Liver (tissue), 9 donors: ENCODE data around the gene TKTL1. TPM values are rescaled to one million over a fixed set of nuclear protein-coding genes. Genes with fewer than 3 reads are reported as not detected.

Source experiments
- DNase-seq: peaks from one replicate; pipeline ENCODE4 v3.0.0-alpha.2; 2017; ENCODE audit warnings: low spot score
- H3K27ac ChIP-seq, 2 donors: one replicate each; pipeline ENCODE4 v1.7.0; 2013; ENCODE audit warnings: inconsistent platforms in 2 of 2, low read length in 2 of 2, control low read depth in 1 of 2, low read depth in 1 of 2, mild to moderate bottlenecking in 1 of 2
- H3K27me3 ChIP-seq, 4 donors: one replicate each; pipeline versions ENCODE4 v1.6.1 to v1.7.0; 2013; ENCODE audit warnings: low read length in 3 of 4, inconsistent platforms in 1 of 4, mild to moderate bottlenecking in 1 of 4, moderate library complexity in 1 of 4; ENCODE audit not compliant: control insufficient read depth in 4 of 4, insufficient read depth in 4 of 4
- H3K36me3 ChIP-seq, 4 donors: one replicate each; pipeline versions ENCODE4 v1.6.1 to v1.7.0; 2013; ENCODE audit warnings: low read length in 3 of 4, mild to moderate bottlenecking in 3 of 4, low read depth in 1 of 4, moderate library complexity in 1 of 4; ENCODE audit not compliant: control insufficient read depth in 4 of 4, insufficient read depth in 3 of 4
- H3K4me1 ChIP-seq, 4 donors: one replicate each; pipeline versions ENCODE4 v1.6.1 to v1.7.0; 2013; ENCODE audit warnings: low read length in 3 of 4, mild to moderate bottlenecking in 3 of 4, moderate library complexity in 1 of 4; ENCODE audit not compliant: control insufficient read depth in 4 of 4, insufficient read depth in 4 of 4
- H3K4me3 ChIP-seq, 3 donors: one replicate each; pipeline versions ENCODE4 v1.6.1 to v1.7.0; 2013; ENCODE audit warnings: low read length in 3 of 3, control low read depth in 1 of 3, low read depth in 1 of 3, mild to moderate bottlenecking in 1 of 3
- H3K9ac ChIP-seq, 2 donors: one replicate each; pipeline ENCODE4 v1.7.0; 2013; ENCODE audit warnings: low read length in 2 of 2, mild to moderate bottlenecking in 2 of 2, moderate library complexity in 2 of 2, control low read depth in 1 of 2, low read depth in 1 of 2
- H3K9me3 ChIP-seq, 4 donors: one replicate each; pipeline versions ENCODE4 v1.6.1 to v1.7.0; 2013; ENCODE audit warnings: low read length in 3 of 4; ENCODE audit not compliant: control insufficient read depth in 4 of 4
- FOXA1 ChIP-seq: IDR thresholded peaks from 2 replicates; pipeline ENCODE4 v1.6.1; 2016; ENCODE audit warnings: antibody characterized with exemption
- HNF4G ChIP-seq: IDR thresholded peaks from 2 replicates; pipeline ENCODE4 v1.6.1; 2016; ENCODE audit warnings: antibody characterized with exemption
- JUND ChIP-seq, 2 donors: IDR thresholded peaks; 2 replicates each; pipeline ENCODE4 v1.6.1; 2016; ENCODE audit warnings: antibody characterized with exemption in 2 of 2
- RAD21 ChIP-seq, 2 donors: IDR thresholded peaks; 2 replicates each; pipeline ENCODE4 v1.6.1; 2016; ENCODE audit warnings: antibody characterized with exemption in 2 of 2, mild to moderate bottlenecking in 2 of 2
- WGBS: extraction: QIAGEN DNeasy Blood & Tissue Kit; methylation state at CpG from one replicate; pipeline ENCODE4 v1.1.7; 2013; 5-methylcytosine and 5-hydroxymethylcytosine counted together
- polyA plus RNA-seq, 2 donors: library from polyadenylated mRNA; stranded (reverse) in 1 of 2; unstranded in 1 of 2; fragments of 200-250 nt in 1 of 2; fragments of >200 nt in 1 of 2; fragmentation: Nextera tagmentation in 1 of 2; extraction: Ambion mirVana in 1 of 2; gene quantifications; one replicate each; pipeline versions ENCODE4 v1.2.1 to v1.2.3, GENCODE V29; 2013 to 2015
- total RNA-seq, 2 donors: library from RNA; depleted of rRNA; stranded (reverse); fragments of >200 nt; gene quantifications; one replicate each; pipeline ENCODE4 v1.2.3, GENCODE V29; 2014
- donor health status: healthy.
- donor health status: healthy.
- donor health status: healthy.
- donor health status: healthy.
- donor health status: healthy.

Gene TKTL1
- total and polyA plus RNA-seq, 4 donors: under 0.01 TPM; not detected in 3

DNA sequence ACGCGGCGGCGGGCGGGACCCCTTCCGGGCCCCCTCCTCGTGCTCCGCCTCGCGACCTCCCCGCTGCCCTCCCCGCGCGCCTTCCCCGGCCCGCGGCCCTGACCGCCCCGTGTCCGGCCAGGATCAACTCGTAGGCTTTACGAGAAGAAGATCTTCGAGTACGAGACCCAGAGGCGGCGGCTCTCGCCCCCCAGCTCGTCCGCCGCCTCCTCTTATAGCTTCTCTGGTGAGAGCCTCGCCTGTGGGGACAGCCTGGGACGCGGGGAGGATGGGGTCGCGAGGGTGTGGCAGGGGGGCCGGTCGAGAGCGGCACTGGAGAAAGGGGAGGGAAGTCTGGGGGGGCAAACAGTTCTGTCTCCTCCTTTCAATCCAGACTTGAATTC lies 84.0 kb downstream of the TKTL1 start:
- Histone ChIP-seq H3K9me3 (no peaks in the 10 kb centered on the region), H3K4me1 (peaks cover 6 to 11% (median 7%) of the 10 kb centered on the region in 4 donors), H3K9ac (peak overlapping the region; percentile 87 to 91), H3K4me3 (peak overlapping the region; percentile 69 to 78 (median 72)), H3K27ac (peak overlapping the region; percentile 96 to 98), H3K27me3 (no peaks in the 10 kb centered on the region), H3K36me3 (no peaks in the 10 kb centered on the region)
- TF ChIP-seq HNF4G (no peak), RAD21 (IDR thresholded peaks at IDR 0.05) (no peak), FOXA1 (no peak), JUND (IDR thresholded peaks at IDR 0.05) (no peak)
- under 1% methylated on average over 38 of the region's 38 CpGs for WGBS
- no peak for DNase-seq

Other genes with a start within 250 kb of the TKTL1 start
- 10 to 100 TPM; 11.1 to 22.0 TPM for gene MECP2, start 198.1 kb upstream of the TKTL1 start, total RNA-seq
- 1 to 10 TPM; 6.9 to 8.8 TPM for gene MECP2, start 198.1 kb upstream of the TKTL1 start, polyA plus RNA-seq
- gene OPN1LW, start 151.6 kb upstream of the TKTL1 start, total RNA-seq: not detected
- not detected for gene OPN1LW, start 151.6 kb upstream of the TKTL1 start, polyA plus RNA-seq
- not detected for gene OPN1MW, start 113.2 kb upstream of the TKTL1 start, total RNA-seq
- not detected for gene OPN1MW, start 113.2 kb upstream of the TKTL1 start, polyA plus RNA-seq
- not detected for gene OPN1MW2, start 76.0 kb upstream of the TKTL1 start, total RNA-seq
- gene OPN1MW2, start 76.0 kb upstream of the TKTL1 start, polyA plus RNA-seq: not detected
- gene OPN1MW3, start 38.2 kb upstream of the TKTL1 start, total RNA-seq: not detected
- gene OPN1MW3, start 38.2 kb upstream of the TKTL1 start, polyA plus RNA-seq: not detected
- gene TEX28, start 671 bp upstream of the TKTL1 start, total RNA-seq: not detected
- not detected for gene TEX28, start 671 bp upstream of the TKTL1 start, polyA plus RNA-seq
- 100 to 1,000 TPM; 150 to 152 TPM for gene FLNA, start 78.8 kb downstream of the TKTL1 start, total RNA-seq
- gene FLNA, start 78.8 kb downstream of the TKTL1 start, polyA plus RNA-seq: 10 to 100 TPM; 23.4 to 84.8 TPM
- gene EMD, start 83.5 kb downstream of the TKTL1 start, total RNA-seq: 10 to 100 TPM; 11.6 to 18.5 TPM
- gene EMD, start 83.5 kb downstream of the TKTL1 start, polyA plus RNA-seq: 10 to 100 TPM; 15.5 to 38.0 TPM
- gene RPL10, start 102.6 kb downstream of the TKTL1 start, total RNA-seq: 1,000 to 10,000 TPM; 1,323 to 1,523 TPM
- 1,000 to 10,000 TPM in 1 of 2 donors, 100 to 1,000 TPM in 1; 446 to 1,644 TPM for gene RPL10, start 102.6 kb downstream of the TKTL1 start, polyA plus RNA-seq
- 10 to 100 TPM; 14.6 to 22.1 TPM for gene DNASE1L1, start 113.5 kb downstream of the TKTL1 start, total RNA-seq
- gene DNASE1L1, start 113.5 kb downstream of the TKTL1 start, polyA plus RNA-seq: 10 to 100 TPM in 1 of 2 donors, 1 to 10 TPM in 1; 9.3 to 18.7 TPM
- gene TAFAZZIN, start 115.7 kb downstream of the TKTL1 start, total RNA-seq: 10 to 100 TPM in 1 of 2 donors, 1 to 10 TPM in 1; 7.8 to 15.6 TPM
- gene TAFAZZIN, start 115.7 kb downstream of the TKTL1 start, polyA plus RNA-seq: 10 to 100 TPM; 10.6 to 16.3 TPM
- gene ATP6AP1, start 132.9 kb downstream of the TKTL1 start, total RNA-seq: 10 to 100 TPM; 35.2 to 38.5 TPM
- gene ATP6AP1, start 132.9 kb downstream of the TKTL1 start, polyA plus RNA-seq: 10 to 100 TPM; 43.1 to 43.3 TPM
- 10 to 100 TPM; 13.3 to 27.7 TPM for gene GDI1, start 141.4 kb downstream of the TKTL1 start, total RNA-seq
- gene GDI1, start 141.4 kb downstream of the TKTL1 start, polyA plus RNA-seq: 10 to 100 TPM; 12.8 to 35.6 TPM
- 10 to 100 TPM; 10.9 to 13.4 TPM for gene FAM50A, start 148.3 kb downstream of the TKTL1 start, total RNA-seq
- 10 to 100 TPM; 14.6 to 25.1 TPM for gene FAM50A, start 148.3 kb downstream of the TKTL1 start, polyA plus RNA-seq
- 1 to 10 TPM; 1.1 to 1.7 TPM for gene PLXNA3, start 162.5 kb downstream of the TKTL1 start, total RNA-seq
- 1 to 10 TPM; 1.3 to 1.7 TPM for gene PLXNA3, start 162.5 kb downstream of the TKTL1 start, polyA plus RNA-seq
- 10 to 100 TPM in 1 of 2 donors, 1 to 10 TPM in 1; 8.5 to 18.1 TPM for gene LAGE3, start 183.5 kb downstream of the TKTL1 start, total RNA-seq
- gene LAGE3, start 183.5 kb downstream of the TKTL1 start, polyA plus RNA-seq: 10 to 100 TPM; 12.4 to 13.1 TPM
- gene UBL4A, start 190.8 kb downstream of the TKTL1 start, total RNA-seq: 10 to 100 TPM; 19.8 to 22.2 TPM
- gene UBL4A, start 190.8 kb downstream of the TKTL1 start, polyA plus RNA-seq: 10 to 100 TPM; 13.9 to 21.9 TPM
- 1 to 10 TPM; 3.5 to 5.6 TPM for gene SLC10A3, start 194.8 kb downstream of the TKTL1 start, total RNA-seq
- gene SLC10A3, start 194.8 kb downstream of the TKTL1 start, polyA plus RNA-seq: 1 to 10 TPM; 3.2 to 5.4 TPM
- gene FAM3A, start 220.4 kb downstream of the TKTL1 start, total RNA-seq: 10 to 100 TPM; 11.6 to 33.5 TPM
- gene FAM3A, start 220.4 kb downstream of the TKTL1 start, polyA plus RNA-seq: 10 to 100 TPM; 35.0 to 36.3 TPM